Prostate gland (tissue), 2 donors: Measurements from ENCODE around the gene RAVER2.

Experiments
- CTCF ChIP-seq, 4 experiments: fragments of 200-600 bp in 2 of 4; fragments of 450-650 bp in 2 of 4; sonication (generic) in 2 of 4; IDR thresholded peaks; 1 replicate in 3 of 4; 2 replicates in 1 of 4; pipeline ENCODE4 v1.5.1; 2016 to 2019; ENCODE audit warnings: antibody characterized with exemption in 4 of 4, mild to moderate bottlenecking in 2 of 4, moderate library complexity in 2 of 4
- POLR2A ChIP-seq: fragments of 450-650 bp; IDR thresholded peaks from one replicate; pipeline ENCODE4 v1.6.1; 2016; ENCODE audit warnings: antibody characterized with exemption, mild to moderate bottlenecking

DNA sequence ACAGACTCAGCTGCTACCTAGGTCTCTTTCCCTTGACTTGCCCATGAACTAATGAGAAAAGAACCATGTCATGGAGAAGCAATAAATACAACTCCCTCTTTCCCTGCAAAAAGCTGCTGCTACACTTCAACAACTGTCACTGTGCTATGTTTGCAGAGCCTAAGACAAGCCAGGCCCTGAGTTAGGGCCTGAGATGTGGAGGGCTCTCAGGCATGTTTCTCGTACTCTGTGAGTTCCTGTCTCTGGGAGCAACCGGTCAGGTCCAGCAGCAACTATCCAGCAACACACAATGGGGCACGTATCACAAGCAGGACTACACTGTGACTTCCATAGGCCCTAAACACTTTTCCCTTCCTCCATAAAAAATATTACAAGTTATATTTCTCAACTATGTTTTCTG, 129.8 kb downstream of the RAVER2 start:
- TF ChIP-seq CTCF (IDR thresholded peaks at IDR 0.05) (no peak), POLR2A (no peak)
